Lung (tissue), 12 donors: ENCODE results near the gene KCNMA1. TPM values are rescaled to one million over a fixed set of nuclear protein-coding genes. Genes with fewer than 3 reads are reported as not detected.

Experiments used
- ATAC-seq: fragments of 200-7000 bp; cut with Tn5 transposase; one replicate; pipeline ENCODE4 v1.9.1; 2020; ENCODE audit warnings: moderate number of reproducible peaks; ENCODE audit not compliant: insufficient read depth, low FRiP score
- DNase-seq, 3 donors: peaks; one replicate each; pipeline ENCODE4 v3.0.0-alpha.2; 2013 to 2017
- H3K27ac ChIP-seq, 2 donors: one replicate each; pipeline ENCODE4 v1.5.1; 2013; ENCODE audit warnings: mild to moderate bottlenecking in 2 of 2, moderate library complexity in 2 of 2, control low read depth in 1 of 2, inconsistent platforms in 1 of 2, low read depth in 1 of 2, low read length in 1 of 2
- H3K27me3 ChIP-seq, 3 donors: one replicate each; pipeline ENCODE4 v1.5.1; 2013; ENCODE audit warnings: low read length in 2 of 3; ENCODE audit not compliant: control insufficient read depth in 3 of 3, insufficient read depth in 3 of 3
- H3K36me3 ChIP-seq, 4 donors: one replicate each; pipeline ENCODE4 v1.5.1; 2013; ENCODE audit warnings: low read length in 4 of 4, mild to moderate bottlenecking in 1 of 4, moderate library complexity in 1 of 4; ENCODE audit not compliant: control insufficient read depth in 4 of 4, insufficient read depth in 4 of 4
- H3K4me1 ChIP-seq, 5 donors: one replicate each; pipeline ENCODE4 v1.5.1; 2013; ENCODE audit warnings: low read length in 5 of 5, mild to moderate bottlenecking in 2 of 5, moderate library complexity in 1 of 5; ENCODE audit not compliant: control insufficient read depth in 5 of 5, insufficient read depth in 5 of 5
- H3K4me3 ChIP-seq: one replicate; pipeline ENCODE4 v1.5.1; 2013; ENCODE audit warnings: mild to moderate bottlenecking, control low read depth, moderate library complexity
- H3K9ac ChIP-seq, 2 donors: one replicate each; pipeline ENCODE4 v1.5.1; 2013; ENCODE audit warnings: low read length in 2 of 2, control low read depth in 1 of 2; ENCODE audit not compliant: insufficient read depth in 1 of 2
- H3K9me3 ChIP-seq, 4 donors: one replicate each; pipeline ENCODE4 v1.5.1; 2013; ENCODE audit warnings: low read length in 3 of 4, mild to moderate bottlenecking in 1 of 4, moderate library complexity in 1 of 4; ENCODE audit not compliant: control insufficient read depth in 4 of 4, insufficient read depth in 3 of 4
- CTCF ChIP-seq: IDR thresholded peaks from 2 replicates; pipeline ENCODE4 v1.5.1; 2012; ENCODE audit warnings: mild to moderate bottlenecking; ENCODE audit errors: control extremely low read depth, extremely low read depth
- WGBS, 2 donors: extraction: QIAGEN DNeasy Blood & Tissue Kit; methylation state at CpG; one replicate each; pipeline ENCODE4 v1.1.7; 2013; 5-methylcytosine and 5-hydroxymethylcytosine counted together
- polyA plus RNA-seq, 2 donors: library from polyadenylated mRNA; stranded (reverse); fragments of 200-250 nt; gene quantifications; one replicate each; pipeline ENCODE4 v1.2.1, GENCODE V29; 2013
- total RNA-seq, 2 donors: library from RNA; depleted of rRNA in 1 of 2; stranded (reverse); fragments of >200 nt in 1 of 2; gene quantifications; one replicate each; pipeline ENCODE4 v1.2.1, GENCODE V29; 2014 to 2021
- donor health status: control.
- donor health status: control.
- donor health status: Bipolar disorder and iron deficiency.
- donor health status: healthy.
- donor health status: DM: yes; HTN: yes; CAD: no.

Gene KCNMA1
- total and polyA plus RNA-seq, 4 donors, result 3.8 to 13.0 (median 5.5) TPM

- H3K27me3 ChIP-seq, result no peaks in the 10 kb centered on the region
- no peak for ATAC-seq
- H3K36me3 ChIP-seq, result no peaks in the 10 kb centered on the region
- peak in 1 of 3 donors; percentile 15 for DNase-seq
- 82 to 89% methylated on average over 11 of the region's 11 CpGs for WGBS, 2 donors
- no peak for TF ChIP-seq CTCF
- H3K27ac ChIP-seq, result no peak overlapping the region
- H3K9me3 ChIP-seq, result no peaks in the 10 kb centered on the region
- peaks cover 0 to 5% (median 5%) of the 10 kb centered on the region in 5 donors for H3K4me1 ChIP-seq
- H3K4me3 ChIP-seq, result no peak overlapping the region
- no peak overlapping the region for H3K9ac ChIP-seq
Measured at GRCh38 chr10:77417806-77418640, 219.6 kb downstream of the KCNMA1 start.

- H3K27ac ChIP-seq, result no peak overlapping the region
- no peaks in the 10 kb centered on the region for H3K27me3 ChIP-seq
- H3K4me1 ChIP-seq, result peaks cover 0 to 5% (median 0%) of the 10 kb centered on the region in 5 donors
Measured at GRCh38 chr10:77417359-77417758, 220.2 kb downstream of the KCNMA1 start.

GRCh38 chr10:77416311-77417135 lies 221.1 kb downstream of the KCNMA1 start:
- no peaks in the 10 kb centered on the region for H3K27me3 ChIP-seq
- no peak for DNase-seq
- H3K4me3 ChIP-seq, result no peak overlapping the region
- 79 to 88% methylated on average over 14 of the region's 14 CpGs for WGBS, 2 donors
- no peak overlapping the region for H3K27ac ChIP-seq
- no peak overlapping the region for H3K9ac ChIP-seq
- ATAC-seq, result no peak
- H3K36me3 ChIP-seq, result no peaks in the 10 kb centered on the region
- no peak for TF ChIP-seq CTCF
- no peaks in the 10 kb centered on the region for H3K9me3 ChIP-seq
- peaks cover 0 to 5% (median 0%) of the 10 kb centered on the region in 5 donors for H3K4me1 ChIP-seq

More at GRCh38 chr10:77417359-77417758, 220.2 kb downstream of the KCNMA1 start:
- Histone ChIP-seq H3K36me3 (no peaks in the 10 kb centered on the region), H3K9ac (no peak overlapping the region), H3K4me3 (no peak overlapping the region), H3K9me3 (no peaks in the 10 kb centered on the region)
- 84 to 91% methylated on average over 5 of the region's 5 CpGs for WGBS, 2 donors
- ATAC-seq (no peak), DNase-seq (no peak)
- no peak for TF ChIP-seq CTCF
